Body of pancreas (tissue), 4 donors: ENCODE measurements around the gene CCDC93.

Experiments
- POLR2A ChIP-seq, 3 donors: fragments of 450-650 bp; IDR thresholded peaks; one replicate each; pipeline ENCODE4 v1.6.1; 2016; ENCODE audit warnings: antibody characterized with exemption in 3 of 3, mild to moderate bottlenecking in 2 of 3
- TF ChIP-seq, protein P1 (sequence below), 7 experiments: fragments of 450-650 bp in 4 of 7; fragments of 200-600 bp in 3 of 7; sonication (generic) in 3 of 7; IDR thresholded peaks; one replicate each; pipeline ENCODE4 v1.5.1; 2016 to 2019; ENCODE audit warnings: antibody characterized with exemption in 7 of 7

DNA sequence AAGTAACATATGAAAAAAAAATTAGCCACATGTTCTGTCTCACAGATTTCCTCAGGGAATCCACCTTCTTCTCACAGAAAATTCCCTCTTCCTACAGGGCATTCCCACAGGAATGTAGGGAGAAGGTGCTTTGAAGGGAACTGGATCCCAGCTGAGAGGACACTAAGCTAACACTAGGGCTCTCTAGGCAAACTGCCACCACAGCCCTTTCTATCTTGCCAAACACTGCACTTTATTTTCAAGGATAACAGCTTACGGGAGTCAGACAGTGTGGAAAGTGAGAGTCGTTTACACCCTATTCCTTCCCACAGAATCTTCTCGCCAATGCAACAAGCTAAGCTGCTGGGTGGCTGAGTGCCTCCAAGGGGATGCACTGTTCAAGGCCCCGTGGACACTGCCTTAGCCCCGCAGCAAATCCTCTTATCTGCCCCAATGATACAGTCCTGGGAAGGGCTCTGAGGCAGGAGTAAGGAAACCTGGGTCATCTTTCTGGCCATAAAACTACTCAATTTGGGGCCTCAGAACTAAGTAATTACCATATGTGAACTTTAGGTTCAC, 76.9 kb downstream of the CCDC93 start:
- TF ChIP-seq, protein P1, sequence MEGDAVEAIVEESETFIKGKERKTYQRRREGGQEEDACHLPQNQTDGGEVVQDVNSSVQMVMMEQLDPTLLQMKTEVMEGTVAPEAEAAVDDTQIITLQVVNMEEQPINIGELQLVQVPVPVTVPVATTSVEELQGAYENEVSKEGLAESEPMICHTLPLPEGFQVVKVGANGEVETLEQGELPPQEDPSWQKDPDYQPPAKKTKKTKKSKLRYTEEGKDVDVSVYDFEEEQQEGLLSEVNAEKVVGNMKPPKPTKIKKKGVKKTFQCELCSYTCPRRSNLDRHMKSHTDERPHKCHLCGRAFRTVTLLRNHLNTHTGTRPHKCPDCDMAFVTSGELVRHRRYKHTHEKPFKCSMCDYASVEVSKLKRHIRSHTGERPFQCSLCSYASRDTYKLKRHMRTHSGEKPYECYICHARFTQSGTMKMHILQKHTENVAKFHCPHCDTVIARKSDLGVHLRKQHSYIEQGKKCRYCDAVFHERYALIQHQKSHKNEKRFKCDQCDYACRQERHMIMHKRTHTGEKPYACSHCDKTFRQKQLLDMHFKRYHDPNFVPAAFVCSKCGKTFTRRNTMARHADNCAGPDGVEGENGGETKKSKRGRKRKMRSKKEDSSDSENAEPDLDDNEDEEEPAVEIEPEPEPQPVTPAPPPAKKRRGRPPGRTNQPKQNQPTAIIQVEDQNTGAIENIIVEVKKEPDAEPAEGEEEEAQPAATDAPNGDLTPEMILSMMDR (IDR thresholded peaks at IDR 0.05), result no peak
- TF ChIP-seq POLR2A (IDR thresholded peaks at IDR 0.05), result no peak
